ENCODE results near the gene BPIFA1. TPM values are rescaled to one million over a fixed set of nuclear protein-coding genes. Genes with fewer than 3 reads are reported as not detected.

Gene BPIFA1
- polyA plus RNA-seq, 3 donors: not detected

- peaks cover 0 to 8% (median 0%) of the 10 kb centered on the region in 7 donors for H3K9me3 Mint-ChIP-seq
- H3K27me3 Mint-ChIP-seq (ENCODE audit: low read depth in 3 of 3): peaks cover 0 to 8% (median 0%) of the 10 kb centered on the region in 3 donors
- H3K36me3 ChIP-seq (replicated peaks in 1 of 2; ENCODE audit: control insufficient read depth in 1 of 2, insufficient read depth in 2 of 2, low read length in 2 of 2): no peaks in the 10 kb centered on the region
- peak overlapping the region in 5 of 7 donors; percentile 17 to 74 (median 62) for H3K27ac Mint-ChIP-seq
- peak overlapping the region; percentile 2 for H3K4me2 ChIP-seq (replicated peaks; ENCODE audit: extremely low read depth, low read length, poor library complexity, severe bottlenecking)
- H3K9me3 ChIP-seq (replicated peaks in 1 of 2; ENCODE audit: control insufficient read depth in 1 of 2, insufficient read depth in 1 of 2, low read length in 2 of 2): no peaks in the 10 kb centered on the region
- no peak overlapping the region for H3K9ac ChIP-seq (ENCODE audit: insufficient read depth, low read length, poor library complexity, severe bottlenecking)
- H3K4me3 Mint-ChIP-seq: peak overlapping the region in 1 of 2 donors; percentile 46
- peak overlapping the region in 1 of 3 experiments; percentile 10 for H3K4me3 ChIP-seq (replicated peaks in 1 of 3; ENCODE audit: low read depth in 2 of 3, low read length in 3 of 3)
- H3K27ac ChIP-seq (ENCODE audit: low read depth in 1 of 2, low read length in 2 of 2): no peak overlapping the region
- no peaks in the 10 kb centered on the region for H3K27me3 ChIP-seq (ENCODE audit: control insufficient read depth in 2 of 2, insufficient read depth in 2 of 2, low read length in 2 of 2)
- peaks cover 37 to 38% of the 10 kb centered on the region in 2 donors for H3K4me1 ChIP-seq (ENCODE audit: control insufficient read depth in 1 of 2, insufficient read depth in 2 of 2, low read length in 2 of 2)
- DNase-seq: peak; percentile 30 to 70 (median 33)
- H4K20me1 ChIP-seq (ENCODE audit: insufficient read depth, low read length): no peaks in the 10 kb centered on the region
- no peak overlapping the region for H2AFZ ChIP-seq (ENCODE audit: insufficient read depth, low read depth, low read length, poor library complexity, severe bottlenecking)
- 0% methylated on average over 1 of the region's 3 CpGs for WGBS (ENCODE audit: insufficient coverage)
- intact Hi-C loops (cut with micrococcal nuclease): no loop called here
- no peaks in the 10 kb centered on the region for H3K36me3 Mint-ChIP-seq
- no peak for TF ChIP-seq CTCF (IDR thresholded peaks at IDR 0.05)
- peaks cover 42% of the 10 kb centered on the region for H3K4me1 Mint-ChIP-seq
- H3K79me2 ChIP-seq (ENCODE audit: insufficient read depth, low read length): no peaks in the 10 kb centered on the region
Observed at GRCh38 chr20:33267701-33268100, 31.9 kb downstream of the BPIFA1 start.

- Histone ChIP-seq H3K27me3 (ENCODE audit: control insufficient read depth in 2 of 2, insufficient read depth in 2 of 2, low read length in 2 of 2) (no peaks in the 10 kb centered on the region), H3K27ac (ENCODE audit: low read depth in 1 of 2, low read length in 2 of 2) (no peak overlapping the region), H3K4me3 (replicated peaks in 1 of 3; ENCODE audit: low read depth in 2 of 3, low read length in 3 of 3) (no peak overlapping the region), H3K79me2 (ENCODE audit: insufficient read depth, low read length) (no peaks in the 10 kb centered on the region), H2AFZ (ENCODE audit: insufficient read depth, low read depth, low read length, poor library complexity, severe bottlenecking) (no peak overlapping the region), H3K4me2 (replicated peaks; ENCODE audit: extremely low read depth, low read length, poor library complexity, severe bottlenecking) (no peak overlapping the region), H3K9ac (ENCODE audit: insufficient read depth, low read length, poor library complexity, severe bottlenecking) (no peak overlapping the region), H3K36me3 (replicated peaks in 1 of 2; ENCODE audit: control insufficient read depth in 1 of 2, insufficient read depth in 2 of 2, low read length in 2 of 2) (no peaks in the 10 kb centered on the region), H3K9me3 (replicated peaks in 1 of 2; ENCODE audit: control insufficient read depth in 1 of 2, insufficient read depth in 1 of 2, low read length in 2 of 2) (no peaks in the 10 kb centered on the region), H3K4me1 (ENCODE audit: control insufficient read depth in 1 of 2, insufficient read depth in 2 of 2, low read length in 2 of 2) (peaks cover 21 to 22% of the 10 kb centered on the region in 2 donors), H4K20me1 (ENCODE audit: insufficient read depth, low read length) (no peaks in the 10 kb centered on the region)
- intact Hi-C loops (cut with micrococcal nuclease): no loop called here
- H3K4me3 Mint-ChIP-seq: no peak overlapping the region
- WGBS (ENCODE audit: insufficient coverage): 93% methylated on average over 9 of the region's 10 CpGs
- no peaks in the 10 kb centered on the region for H3K36me3 Mint-ChIP-seq
- DNase-seq: no peak
- H3K27ac Mint-ChIP-seq: peak overlapping the region in 1 of 7 donors; percentile 7
- TF ChIP-seq CTCF (IDR thresholded peaks at IDR 0.05): no peak
- peaks cover 23% of the 10 kb centered on the region for H3K4me1 Mint-ChIP-seq
- H3K27me3 Mint-ChIP-seq (ENCODE audit: low read depth in 3 of 3): peaks cover 0 to 20% (median 0%) of the 10 kb centered on the region in 3 donors
- H3K9me3 Mint-ChIP-seq: peaks cover 0 to 4% (median 0%) of the 10 kb centered on the region in 7 donors
Observed at GRCh38 chr20:33272155-33272873, 36.5 kb downstream of the BPIFA1 start.

Measured in CD14-positive monocyte (primary cell).